ENCODE measurements around the gene CCDC3.

GRCh38 chr10:12927896-12928295 is 73.6 kb downstream of the CCDC3 start:
- TF ChIP-seq TAF1 (conservative IDR thresholded peaks at IDR 0.05) (no peak), CTCF (IDR thresholded peaks at IDR 0.05; ENCODE audit: low read depth, low read length, missing input control) (no peak)

All from liver (tissue), 3 donors.